Activated CD4-positive, CD25-positive, alpha-beta regulatory T cell (primary cell): ENCODE results near the gene MUC6.

Experiments used
- DNase-seq, 4 experiments: peaks; one replicate each; lab custom pipeline; 2025; lab: John Stamatoyannopoulos, UW

The MUC6 gene

GRCh38 chr11:1008001-1008802 lies 28.3 kb downstream of the MUC6 start:
- DNase-seq = no peak

GRCh38 chr11:1007279-1007678 lies 29.2 kb downstream of the MUC6 start:
- no peak for DNase-seq

GRCh38 chr11:1006762-1007161 lies 29.8 kb downstream of the MUC6 start:
- no peak for DNase-seq

GRCh38 chr11:1005928-1006327 lies 30.6 kb downstream of the MUC6 start:
- no peak for DNase-seq

GRCh38 chr11:1003159-1003558 lies 33.4 kb downstream of the MUC6 start:
- no peak for DNase-seq

- no peak for DNase-seq
Measured at GRCh38 chr11:1002406-1002984, 34.0 kb downstream of the MUC6 start.

GRCh38 chr11:1001617-1002405 lies 34.7 kb downstream of the MUC6 start:
- no peak for DNase-seq

- no peak for DNase-seq
Measured at GRCh38 chr11:1000357-1001278, 35.9 kb downstream of the MUC6 start.

- DNase-seq = no peak
Measured at GRCh38 chr11:999009-999408, 37.5 kb downstream of the MUC6 start.

- DNase-seq = no peak
Measured at GRCh38 chr11:997907-998306, 38.6 kb downstream of the MUC6 start.

- DNase-seq = no peak
Measured at GRCh38 chr11:996681-997080, 39.8 kb downstream of the MUC6 start.

GRCh38 chr11:995752-996420 lies 40.6 kb downstream of the MUC6 start:
- no peak for DNase-seq

GRCh38 chr11:995044-995751 lies 41.3 kb downstream of the MUC6 start:
- DNase-seq = no peak

- no peak for DNase-seq
Measured at GRCh38 chr11:993632-994167, 42.8 kb downstream of the MUC6 start.

- DNase-seq = no peak
Measured at GRCh38 chr11:992577-992976, 43.9 kb downstream of the MUC6 start.

GRCh38 chr11:991711-992307 lies 44.7 kb downstream of the MUC6 start:
- no peak for DNase-seq

- no peak for DNase-seq
Measured at GRCh38 chr11:991034-991433, 45.5 kb downstream of the MUC6 start.

GRCh38 chr11:990101-990500 lies 46.4 kb downstream of the MUC6 start:
- no peak for DNase-seq

- no peak for DNase-seq
Measured at GRCh38 chr11:987671-988070, 48.8 kb downstream of the MUC6 start.

- no peak for DNase-seq
Measured at GRCh38 chr11:986952-987305, 49.6 kb downstream of the MUC6 start.
